ENCODE data around the gene ACOX3.
"Not testable (repeated sequence)": the region's sequence is repeated elsewhere in the genome, so short reads cannot be mapped to it uniquely, and the experiment has no call there.

ACOX3 gene

GRCh38 chr4:8433136-8433535 lies 7.4 kb downstream of the ACOX3 start:
- no peak for DNase-seq

- no peak for DNase-seq
Measured at GRCh38 chr4:8431553-8431952, 9.0 kb downstream of the ACOX3 start.

GRCh38 chr4:8428288-8429097 lies 12.0 kb downstream of the ACOX3 start:
- peak; percentile 87 for DNase-seq

- DNase-seq = no peak
Measured at GRCh38 chr4:8427761-8428287, 12.7 kb downstream of the ACOX3 start.

- no peak for DNase-seq
Measured at GRCh38 chr4:8427262-8427661, 13.3 kb downstream of the ACOX3 start.

GRCh38 chr4:8422786-8423185 lies 17.7 kb downstream of the ACOX3 start:
- no peak for DNase-seq

- DNase-seq = no peak
Measured at GRCh38 chr4:8422327-8422726, 18.2 kb downstream of the ACOX3 start.

- not testable (repeated sequence) for DNase-seq
Measured at GRCh38 chr4:8420151-8420550, 20.4 kb downstream of the ACOX3 start.

- no peak for DNase-seq
Measured at GRCh38 chr4:8419222-8420041, 21.1 kb downstream of the ACOX3 start.

GRCh38 chr4:8417071-8417614 lies 23.4 kb downstream of the ACOX3 start:
- no peak for DNase-seq

GRCh38 chr4:8414377-8414776 lies 26.1 kb downstream of the ACOX3 start:
- peak; percentile 28 for DNase-seq

- no peak for DNase-seq
Measured at GRCh38 chr4:8412288-8412687, 28.2 kb downstream of the ACOX3 start.

GRCh38 chr4:8411351-8412180 lies 29.0 kb downstream of the ACOX3 start:
- no peak for DNase-seq

GRCh38 chr4:8410641-8411271 lies 29.8 kb downstream of the ACOX3 start:
- no peak for DNase-seq

GRCh38 chr4:8410066-8410625 lies 30.4 kb downstream of the ACOX3 start:
- DNase-seq = no peak

- DNase-seq = peak; percentile 69
Measured at GRCh38 chr4:8409264-8410065, 31.1 kb downstream of the ACOX3 start.

GRCh38 chr4:8407756-8408155 lies 32.8 kb downstream of the ACOX3 start:
- no peak for DNase-seq

- no peak for DNase-seq
Measured at GRCh38 chr4:8407316-8407715, 33.2 kb downstream of the ACOX3 start.

GRCh38 chr4:8406887-8407286 lies 33.6 kb downstream of the ACOX3 start:
- not testable (repeated sequence) for DNase-seq

- DNase-seq = no peak
Measured at GRCh38 chr4:8405516-8405875, 35.0 kb downstream of the ACOX3 start.

All from activated gamma-delta T cell (primary cell).